SK-N-SH (cell line): ENCODE data around the gene CYFIP2. TPM values are rescaled to one million over a fixed set of nuclear protein-coding genes. Genes with fewer than 3 reads are reported as not detected.

Experiments
- CTCF ChIA-PET: fragments of 300-600, 350-600 bp; formaldehyde crosslinking; extraction: SDS; loops from one replicate; lab custom pipeline; 2021; lab: Yijun Ruan, JAX
- POLR2A ChIA-PET: fragments of 350-600 bp; sonication (Branson Sonifier 250); formaldehyde crosslinking; extraction: SDS; loops from one replicate; lab custom pipeline; 2020; ENCODE audit warnings: antibody characterized with exemption, inconsistent platforms; lab: Yijun Ruan, JAX
- DNase-seq: peaks from one replicate; pipeline ENCODE4 v3.0.0; 2012
- H2AFZ ChIP-seq: fragments of 200-600 bp; sonication (generic); 2 replicates; pipeline ENCODE4 v1.8.1; 2016; ENCODE audit warnings: antibody characterized with exemption, mild to moderate bottlenecking, low read depth
- H3F3A ChIP-seq: fragments of 200-600 bp; sonication (generic); replicated peaks from 2 replicates; pipeline ENCODE3; 2016; ENCODE audit warnings: antibody characterized with exemption, mild to moderate bottlenecking; ENCODE audit not compliant: insufficient read depth
- H3K27ac ChIP-seq, 2 experiments: fragments of 200-500 bp in 1 of 2; fragments of 200-600 bp in 1 of 2; sonication (Bioruptor generic) in 1 of 2; sonication (generic), shearing (Covaris generic) in 1 of 2; 2 replicates each; pipeline versions ENCODE4 v1.5.1 to v1.6.1; 2014 to 2016; ENCODE audit warnings: low read depth in 2 of 2, inconsistent platforms in 1 of 2, low read length in 1 of 2, mild to moderate bottlenecking in 1 of 2, mixed read lengths in 1 of 2
- H3K27me3 ChIP-seq: fragments of 200-600 bp; sonication (generic), shearing (Covaris generic); 2 replicates; pipeline ENCODE4 v1.6.1; 2016; ENCODE audit warnings: mixed run types; ENCODE audit not compliant: insufficient read depth
- H3K36me3 ChIP-seq, 2 experiments: fragments of 200-500 bp in 1 of 2; fragments of 200-600 bp in 1 of 2; sonication (Bioruptor generic) in 1 of 2; sonication (generic) in 1 of 2; replicated peaks in 1 of 2; 2 replicates each; pipeline versions ENCODE3 to v1.5.1; 2014 to 2016; ENCODE audit warnings: low read length in 1 of 2, mild to moderate bottlenecking in 1 of 2; ENCODE audit not compliant: insufficient read depth in 2 of 2, control insufficient read depth in 1 of 2
- H3K4me1 ChIP-seq, 2 experiments: fragments of 200-500 bp in 1 of 2; fragments of 200-600 bp in 1 of 2; sonication (Bioruptor generic) in 1 of 2; sonication (generic), shearing (Covaris generic) in 1 of 2; 2 replicates each; pipeline versions ENCODE4 v1.5.1 to v1.6.1; 2014 to 2016; ENCODE audit warnings: low read depth in 1 of 2, low read length in 1 of 2, mixed run types in 1 of 2; ENCODE audit not compliant: insufficient read depth in 2 of 2, control insufficient read depth in 1 of 2
- H3K4me2 ChIP-seq: fragments of 200-600 bp; sonication (generic), shearing (Covaris generic); 2 replicates; pipeline ENCODE4 v1.6.1; 2017; ENCODE audit warnings: mixed run types
- H3K4me3 ChIP-seq, 2 experiments: fragments of 200-500 bp in 1 of 2; fragments of 200-600 bp in 1 of 2; sonication (Bioruptor generic) in 1 of 2; sonication (generic), shearing (Covaris generic) in 1 of 2; 2 replicates each; pipeline versions ENCODE4 v1.5.1 to v1.8.1; 2014 to 2016; ENCODE audit warnings: low read depth in 2 of 2, inconsistent platforms in 1 of 2, low read length in 1 of 2, mild to moderate bottlenecking in 1 of 2, mixed read lengths in 1 of 2, moderate library complexity in 1 of 2
- H3K79me2 ChIP-seq: fragments of 200-600 bp; sonication (generic); 2 replicates; pipeline ENCODE4 v1.8.1; 2017; ENCODE audit warnings: mild to moderate bottlenecking; ENCODE audit not compliant: insufficient read depth
- H3K9ac ChIP-seq: fragments of 200-600 bp; sonication (generic); 2 replicates; pipeline ENCODE4 v1.6.1; 2017; ENCODE audit warnings: mixed run types
- H3K9me2 ChIP-seq: fragments of 200-600 bp; sonication (generic); 2 replicates; pipeline ENCODE4 v1.6.1; 2017; ENCODE audit warnings: mixed run types
- H3K9me3 ChIP-seq: fragments of 200-600 bp; sonication (generic); 2 replicates; pipeline ENCODE4 v1.6.1; 2017; ENCODE audit warnings: mixed run types, mild to moderate bottlenecking, moderate library complexity
- H4K20me1 ChIP-seq: fragments of 200-600 bp; sonication (generic); 2 replicates; pipeline ENCODE4 v1.6.1; 2017; ENCODE audit warnings: mild to moderate bottlenecking, mixed run types; ENCODE audit not compliant: insufficient read depth
- CHD2 ChIP-seq: fragments of 150-350 bp; IDR thresholded peaks from 2 replicates; pipeline ENCODE4 v1.6.1; 2018; ENCODE audit warnings: low read length; ENCODE audit not compliant: partially characterized antibody
- ELF1 ChIP-seq: IDR thresholded peaks from 2 replicates; pipeline ENCODE4 v1.4.0; 2012
- FOXJ3 ChIP-seq: sonication (generic); formaldehyde crosslinking; IDR thresholded peaks from 2 replicates; pipeline ENCODE4 v1.5.1; 2020; ENCODE audit warnings: mild to moderate bottlenecking, missing genetic modification reagents
- GATA2 ChIP-seq: sonication (generic); formaldehyde crosslinking; IDR thresholded peaks from 2 replicates; pipeline ENCODE4 v1.5.0; 2020; ENCODE audit warnings: mild to moderate bottlenecking, missing genetic modification reagents
- MEF2A ChIP-seq: IDR thresholded peaks from 2 replicates; pipeline ENCODE4 v1.4.0; 2012; ENCODE audit warnings: low read depth, borderline replicate concordance
- NRF1 ChIP-seq: IDR thresholded peaks from 2 replicates; pipeline ENCODE4 v1.6.1; 2012; ENCODE audit warnings: low read depth, mild to moderate bottlenecking, low read length
- POLR2AphosphoS5 ChIP-seq: IDR thresholded peaks from 2 replicates; pipeline ENCODE4 v1.6.1; 2012; ENCODE audit warnings: low read depth, low read length
- RAD21 ChIP-seq: IDR thresholded peaks from 2 replicates; pipeline ENCODE4 v1.6.1; 2012; ENCODE audit warnings: mild to moderate bottlenecking, low read length
- RCOR1 ChIP-seq: fragments of 150-350 bp; IDR thresholded peaks from 2 replicates; pipeline ENCODE4 v1.6.1; 2017; ENCODE audit warnings: antibody characterized with exemption, low read length
- SIN3A ChIP-seq: IDR thresholded peaks from 2 replicates; pipeline ENCODE4 v1.6.1; 2012; ENCODE audit warnings: low read depth, mild to moderate bottlenecking, low read length, moderate library complexity, borderline replicate concordance
- SMC3 ChIP-seq: IDR thresholded peaks from 2 replicates; pipeline ENCODE4 v1.6.1; 2012; ENCODE audit warnings: low read depth, low read length, improper control_type of control experiment
- TCF12 ChIP-seq: IDR thresholded peaks from 2 replicates; pipeline ENCODE4 v1.4.0; 2012
- WGBS: methylation state at CpG from one replicate; pipeline ENCODE4 v1.1.6; 2017; ENCODE audit warnings: low lambda C conversion rate; 5-methylcytosine and 5-hydroxymethylcytosine counted together
- polyA plus RNA-seq, 3 experiments: library from polyadenylated mRNA; depleted of rRNA; stranded (reverse); fragments of >200 nt; gene quantifications; 2 replicates each; pipeline ENCODE4 v1.2.3, GENCODE V29; 2012
- TF ChIP-seq, protein P1 (sequence below): IDR thresholded peaks from 2 replicates; pipeline ENCODE4; 2012
- TF ChIP-seq, protein P2 (sequence below): fragments of 150-350 bp; IDR thresholded peaks from 2 replicates; pipeline ENCODE4 v1.6.1; 2017; ENCODE audit warnings: antibody characterized with exemption, low read length, low read depth, borderline replicate concordance
- TF ChIP-seq, protein P3 (sequence below): IDR thresholded peaks from 2 replicates; pipeline ENCODE4 v1.4.0; 2012; ENCODE audit warnings: low read depth

Gene CYFIP2
- polyA plus RNA-seq, 1 of the 3 experiments (the other 2 are of a cell fraction): 20.1 TPM

DNA sequence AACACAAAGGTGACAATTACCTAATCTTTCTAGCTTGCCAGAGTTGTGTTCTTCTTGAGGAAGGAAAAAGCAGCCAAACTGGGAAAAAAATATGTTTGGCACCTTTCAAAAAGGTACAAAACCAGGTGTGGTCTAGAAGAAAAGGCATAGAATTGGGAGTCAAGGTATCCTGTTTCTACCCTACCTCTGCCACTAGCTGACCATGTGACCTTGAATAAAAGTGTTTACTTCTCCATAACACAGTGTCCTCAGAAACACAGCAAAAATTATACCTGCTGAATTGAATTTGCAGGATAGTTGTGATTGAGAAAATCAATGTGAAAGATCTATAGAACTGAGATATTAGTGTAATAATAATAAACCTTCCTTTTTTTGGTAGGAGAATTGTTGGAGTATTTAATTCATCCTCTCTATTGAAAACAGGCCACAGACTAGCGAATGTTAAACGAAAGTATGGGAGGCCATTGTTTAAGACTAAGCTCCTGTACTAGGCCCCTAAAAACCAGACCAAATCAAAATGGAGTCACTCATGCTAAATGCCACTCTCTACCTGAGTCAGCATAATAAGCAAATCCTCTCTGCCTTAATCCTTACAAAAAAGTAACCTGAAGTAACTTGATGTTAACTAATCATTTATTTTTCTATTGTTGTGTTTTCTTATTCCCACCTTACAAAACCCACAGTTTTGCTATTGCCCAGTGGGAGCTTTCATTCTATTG is 12.6 kb downstream of the CYFIP2 start:
- H3K27ac ChIP-seq: no peak overlapping the region
- no peaks in the 10 kb centered on the region for H3K9me2 ChIP-seq
- no peaks in the 10 kb centered on the region for H3K27me3 ChIP-seq
- no peak overlapping the region for H3K4me2 ChIP-seq
- H3F3A ChIP-seq: peaks cover 10% of the 10 kb centered on the region
- H3K4me3 ChIP-seq: no peak overlapping the region
- peaks cover 16% of the 10 kb centered on the region for H3K79me2 ChIP-seq
- H3K4me1 ChIP-seq: peaks cover 2 to 9% of the 10 kb centered on the region in 2 experiments; a peak in 3 of 4 replicates
- no peaks in the 10 kb centered on the region; the same call in 1 of the 2 replicates for H4K20me1 ChIP-seq
- H2AFZ ChIP-seq: no peak overlapping the region
- ChIA-PET CTCF (interaction anchor here (1.1 to 1.8 kb wide), 2 partner anchors 13 to 198 kb away, joined by 3 to 5 read pairs; partner anchors contain the start of gene CYFIP2), POLR2A (no interaction called here)
- H3K9ac ChIP-seq: no peak overlapping the region
- no peaks in the 10 kb centered on the region for H3K36me3 ChIP-seq
- TF ChIP-seq, protein P1, sequence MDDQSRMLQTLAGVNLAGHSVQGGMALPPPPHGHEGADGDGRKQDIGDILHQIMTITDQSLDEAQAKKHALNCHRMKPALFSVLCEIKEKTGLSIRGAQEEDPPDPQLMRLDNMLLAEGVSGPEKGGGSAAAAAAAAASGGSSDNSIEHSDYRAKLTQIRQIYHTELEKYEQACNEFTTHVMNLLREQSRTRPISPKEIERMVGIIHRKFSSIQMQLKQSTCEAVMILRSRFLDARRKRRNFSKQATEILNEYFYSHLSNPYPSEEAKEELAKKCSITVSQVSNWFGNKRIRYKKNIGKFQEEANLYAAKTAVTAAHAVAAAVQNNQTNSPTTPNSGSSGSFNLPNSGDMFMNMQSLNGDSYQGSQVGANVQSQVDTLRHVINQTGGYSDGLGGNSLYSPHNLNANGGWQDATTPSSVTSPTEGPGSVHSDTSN: no peak
- TF ChIP-seq GATA2 (CRISPR knock-in tag) (no peak), NRF1 (no peak), FOXJ3 (CRISPR knock-in tag) (no peak), RAD21 (no peak), SMC3 (no peak), ELF1 (no peak), POLR2AphosphoS5 (no peak), MEF2A (no peak), CHD2 (no peak), RCOR1 (no peak), SIN3A (no peak)
- TF ChIP-seq, protein P2, sequence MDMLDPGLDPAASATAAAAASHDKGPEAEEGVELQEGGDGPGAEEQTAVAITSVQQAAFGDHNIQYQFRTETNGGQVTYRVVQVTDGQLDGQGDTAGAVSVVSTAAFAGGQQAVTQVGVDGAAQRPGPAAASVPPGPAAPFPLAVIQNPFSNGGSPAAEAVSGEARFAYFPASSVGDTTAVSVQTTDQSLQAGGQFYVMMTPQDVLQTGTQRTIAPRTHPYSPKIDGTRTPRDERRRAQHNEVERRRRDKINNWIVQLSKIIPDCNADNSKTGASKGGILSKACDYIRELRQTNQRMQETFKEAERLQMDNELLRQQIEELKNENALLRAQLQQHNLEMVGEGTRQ: no peak
- 84% methylated on average over 2 of the region's 2 CpGs for WGBS
- no peak for DNase-seq
- no peaks in the 10 kb centered on the region for H3K9me3 ChIP-seq

DNA sequence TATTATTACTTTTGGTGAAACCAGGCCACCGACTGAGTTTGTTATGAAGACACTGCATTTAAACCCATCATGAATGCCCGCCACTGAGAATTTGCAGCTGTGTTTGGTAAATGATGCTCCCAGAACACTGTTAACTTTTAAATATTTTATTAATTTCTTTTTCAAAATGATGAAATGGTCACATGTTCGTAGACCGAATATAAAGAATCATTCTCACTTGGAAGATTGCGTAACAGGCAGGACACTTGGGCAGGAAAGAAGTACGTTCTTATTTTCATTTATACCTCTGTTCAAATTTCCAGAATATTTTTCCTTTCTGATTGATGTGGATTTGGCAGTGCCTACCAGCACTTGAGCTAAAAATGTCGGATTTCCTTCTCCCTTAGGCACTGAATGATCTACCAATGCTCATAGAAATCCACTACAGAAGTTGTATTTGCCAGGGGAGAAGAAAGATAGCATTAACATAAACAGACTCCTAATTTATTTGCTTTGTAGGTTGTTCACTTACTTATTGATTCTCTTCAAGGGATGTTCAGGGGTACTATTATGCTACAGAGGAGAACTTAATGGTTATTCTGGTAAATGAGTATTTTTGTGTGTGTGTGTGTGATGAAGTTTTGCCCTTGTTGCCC is 13.8 kb downstream of the CYFIP2 start:
- no peak overlapping the region for H3K27ac ChIP-seq
- H3K4me2 ChIP-seq: no peak overlapping the region
- peaks cover 10% of the 10 kb centered on the region for H3F3A ChIP-seq
- no peaks in the 10 kb centered on the region for H3K27me3 ChIP-seq
- DNase-seq: no peak
- peaks cover 16% of the 10 kb centered on the region for H3K79me2 ChIP-seq
- TF ChIP-seq RCOR1 (no peak), MEF2A (no peak), POLR2AphosphoS5 (no peak), TCF12 (no peak)
- TF ChIP-seq, protein P3, sequence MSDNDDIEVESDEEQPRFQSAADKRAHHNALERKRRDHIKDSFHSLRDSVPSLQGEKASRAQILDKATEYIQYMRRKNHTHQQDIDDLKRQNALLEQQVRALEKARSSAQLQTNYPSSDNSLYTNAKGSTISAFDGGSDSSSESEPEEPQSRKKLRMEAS: no peak
- H3K9ac ChIP-seq: no peak overlapping the region
- no peaks in the 10 kb centered on the region for H3K9me2 ChIP-seq
- ChIA-PET CTCF (interaction anchor here (0.8 to 2.1 kb wide), 3 partner anchors 13 to 197 kb away, joined by 3 to 4 read pairs (median 3); no protein-coding TSS in a partner anchor), POLR2A (no interaction called here)
- H3K36me3 ChIP-seq: no peaks in the 10 kb centered on the region
- no peak overlapping the region for H2AFZ ChIP-seq
- WGBS: 96% methylated on average over 7 of the region's 7 CpGs
- H4K20me1 ChIP-seq: no peaks in the 10 kb centered on the region; the same call in 1 of the 2 replicates
- H3K9me3 ChIP-seq: no peaks in the 10 kb centered on the region
- no peak overlapping the region for H3K4me3 ChIP-seq
- peaks cover 3 to 9% of the 10 kb centered on the region in 2 experiments; a peak in 3 of 4 replicates for H3K4me1 ChIP-seq
